HepG2 (cell line): ENCODE data around the gene CDK1. TPM values are rescaled to one million over a fixed set of nuclear protein-coding genes. Genes with fewer than 3 reads are reported as not detected.
A peak's percentile ranks its signal among the peaks of the same experiment; 100 is the strongest.

Experiments used
- ATAC-seq: fragments of 200-7000 bp; cut with Tn5 transposase; 3 replicates; pipeline ENCODE4 v1.9.1; 2020; ENCODE audit warnings: mild to moderate bottlenecking, moderate library complexity
- BruUV-seq: library from RNA; stranded (reverse); fragments of 400-500 nt; replicated peaks from 2 replicates; lab custom pipeline; 2021; lab: Mats Ljungman, UMichigan
- CTCF ChIA-PET: fragments of 300-600 bp; formaldehyde crosslinking; extraction: SDS; loops from one replicate; lab custom pipeline; 2021; ENCODE audit warnings: low total read pairs, inconsistent platforms, low intra/inter-chr PET ratio; lab: Yijun Ruan, JAX
- POLR2A ChIA-PET: fragments of 350-600 bp; sonication (Branson Sonifier 250); formaldehyde crosslinking; loops from one replicate; lab custom pipeline; 2020; ENCODE audit warnings: antibody characterized with exemption, inconsistent platforms; lab: Yijun Ruan, JAX
- DNase-seq: peaks from one replicate; pipeline ENCODE4 v3.0.0-alpha.2; 2015; ENCODE audit warnings: low spot score
- FAIRE-seq: peaks from 3 replicates; lab custom pipeline; 2011; peaks lifted over from hg19 to GRCh38; lab: Jason Lieb, UNC
- H2AFZ ChIP-seq: one replicate; pipeline ENCODE4 v1.6.1; 2011; ENCODE audit warnings: low read length, inconsistent platforms
- H3K27ac ChIP-seq: fragments of 300-600 bp; 3 replicates; pipeline ENCODE4 v1.8.0; 2011; ENCODE audit warnings: mixed run types, mild to moderate bottlenecking, mixed read lengths, low read length, inconsistent platforms; ENCODE audit not compliant: insufficient read depth; ENCODE audit errors: extremely low read length
- H3K27me3 ChIP-seq, 2 experiments: fragments of 200-600 bp in 1 of 2; 2 replicates in 1 of 2; 3 replicates in 1 of 2; pipeline versions ENCODE4 v1.6.0 to v1.8.0; 2011; ENCODE audit warnings: low read length in 2 of 2, mild to moderate bottlenecking in 2 of 2, moderate library complexity in 2 of 2, inconsistent platforms in 1 of 2; ENCODE audit not compliant: insufficient read depth in 2 of 2, control insufficient read depth in 1 of 2
- H3K36me3 ChIP-seq, 2 experiments: fragments of 200-600 bp in 1 of 2; replicated peaks in 1 of 2; 2 replicates in 1 of 2; 3 replicates in 1 of 2; pipeline versions ENCODE4 v1.5.1 to v1.8.0; 2011; ENCODE audit warnings: low read length in 2 of 2, inconsistent platforms in 1 of 2; ENCODE audit not compliant: insufficient read depth in 2 of 2, control insufficient read depth in 1 of 2
- H3K4me1 ChIP-seq: 2 replicates; pipeline ENCODE4 v1.5.1; 2012; ENCODE audit warnings: low read length, inconsistent platforms; ENCODE audit not compliant: insufficient read depth
- H3K4me2 ChIP-seq: 2 replicates; pipeline ENCODE4 v1.6.0; 2011; ENCODE audit warnings: low read depth, low read length, inconsistent platforms
- H3K4me3 ChIP-seq, 3 experiments: fragments of 200-600 bp in 1 of 3; sonication (generic), shearing (Covaris generic) in 1 of 3; replicated peaks in 1 of 3; 2 replicates each; pipeline ENCODE4 v1.5.1; 2011 to 2016; ENCODE audit warnings: low read length in 3 of 3, inconsistent platforms in 2 of 3, low read depth in 2 of 3, mild to moderate bottlenecking in 2 of 3, control low read depth in 1 of 3, mixed read lengths in 1 of 3; ENCODE audit not compliant: insufficient read depth in 1 of 3
- H3K79me2 ChIP-seq: one replicate; pipeline ENCODE4 v1.6.1; 2011; ENCODE audit warnings: low read length, inconsistent platforms; ENCODE audit not compliant: insufficient read depth
- H3K9ac ChIP-seq: 2 replicates; pipeline ENCODE4 v1.6.0; 2011; ENCODE audit warnings: mild to moderate bottlenecking, low read depth, low read length, inconsistent platforms; ENCODE audit not compliant: insufficient read depth
- H3K9me3 ChIP-seq: 2 replicates; pipeline ENCODE4 v1.5.1; 2012; ENCODE audit warnings: mild to moderate bottlenecking, low read length
- H4K20me1 ChIP-seq: 2 replicates; pipeline ENCODE4 v1.6.0; 2011; ENCODE audit warnings: inconsistent platforms, mild to moderate bottlenecking, low read length, moderate library complexity; ENCODE audit not compliant: insufficient read depth
- ATAD3A ChIP-seq: sonication (generic); formaldehyde crosslinking; IDR thresholded peaks from 2 replicates; pipeline ENCODE4 v1.4.0; 2020; ENCODE audit warnings: missing genetic modification reagents
- HMG20B ChIP-seq: conservative IDR thresholded peaks from 2 replicates; pipeline ENCODE4 v1.6.1; 2016; ENCODE audit warnings: missing genetic modification reagents, missing compliant biosample characterization
- MXD3 ChIP-seq: IDR thresholded peaks from 2 replicates; pipeline ENCODE4 v1.6.1; 2016; ENCODE audit warnings: mild to moderate bottlenecking, missing biosample characterization, missing genetic modification reagents
- NR2F6 ChIP-seq, 2 experiments: IDR thresholded peaks; 2 replicates each; pipeline ENCODE4 v1.6.1; 2016; ENCODE audit warnings: antibody characterized with exemption in 1 of 2, mild to moderate bottlenecking in 1 of 2
- TAF1 ChIP-seq: sonication (generic); formaldehyde crosslinking; IDR thresholded peaks from 2 replicates; pipeline ENCODE4 v1.4.0; 2020; ENCODE audit warnings: missing genetic modification reagents
- UBTF ChIP-seq: sonication (generic); formaldehyde crosslinking; IDR thresholded peaks from 2 replicates; pipeline ENCODE4 v1.4.0; 2020; ENCODE audit warnings: mild to moderate bottlenecking, missing genetic modification reagents
- ZNF704 ChIP-seq: sonication (generic); formaldehyde crosslinking; IDR thresholded peaks from 2 replicates; pipeline ENCODE4 v1.8.1; 2023; ENCODE audit warnings: mild to moderate bottlenecking, inconsistent platforms, moderate library complexity, missing genetic modification reagents, borderline replicate concordance
- WGBS: methylation state at CpG from one replicate; pipeline ENCODE4 v1.1.6; 2017; ENCODE audit warnings: low lambda C conversion rate; 5-methylcytosine and 5-hydroxymethylcytosine counted together
- in situ Hi-C: cut with HindIII; loops from 2 replicates; pipeline ENCODE4 v1.10.0; 2017; ENCODE audit warnings: low pct_unique_long_range_greater_than_20kb; ENCODE audit not compliant: extremely low pct_ligation_motif_present
- intact Hi-C: fragments of 100-400 bp; cut with micrococcal nuclease; formaldehyde crosslinking; loops from one replicate; pipeline ENCODE4 v1.10.0; 2022; ENCODE audit not compliant: unreplicated experiment
- polyA plus RNA-seq, 8 experiments: library from polyadenylated mRNA; depleted of rRNA in 3 of 8; stranded (reverse) in 7 of 8; unstranded in 1 of 8; fragments of >200 nt; fragmentation: Illumina TruSeq in 4 of 8; extraction: Trizol in 4 of 8; gene quantifications; 2 replicates each; pipeline versions ENCODE4 v1.2.1 to v1.2.3, GENCODE V29; 2011 to 2016; ENCODE audit warnings: low read depth in 4 of 8, missing spikeins in 1 of 8, mixed read lengths in 1 of 8; ENCODE audit not compliant: insufficient read depth in 1 of 8
- total RNA-seq, 5 experiments: library from RNA; depleted of rRNA; stranded (reverse); fragments of >200 nt; fragmentation: Illumina TruSeq; extraction: Trizol; gene quantifications; 2 replicates each; pipeline ENCODE4 v1.2.3, GENCODE V29; 2016; ENCODE audit warnings: low read depth in 1 of 5

Gene CDK1
- total and polyA plus RNA-seq, 2 of the 13 experiments (the other 11 are each of a cell fraction or from before 2014, with no cell fraction given): 42.6 to 132 TPM

- H3K9me3 ChIP-seq: no peaks in the 10 kb centered on the region
- no peaks in the 10 kb centered on the region; a peak in 1 of 5 replicates for H3K27me3 ChIP-seq
- ChIA-PET CTCF (no interaction called here), POLR2A (no interaction called here)
- no peaks in the 10 kb centered on the region for H3K79me2 ChIP-seq
- intact Hi-C loops (loop anchor here (10.0 kb wide), 1 partner anchor 317 kb away; no protein-coding TSS in a partner anchor), in situ Hi-C loops (loop anchor here (10.0 kb wide), 1 partner anchor 137 kb away; no protein-coding TSS in a partner anchor)
- no peak overlapping the region; the same call in 1 of the 2 replicates for H3K4me2 ChIP-seq
- ATAC-seq: no peak
- FAIRE-seq: no peak
- H3K9ac ChIP-seq: no peak overlapping the region
- peak; percentile 10; the same call in 1 of the 2 replicates for TF ChIP-seq NR2F6 (IDR thresholded peaks at IDR 0.05)
- no peak for TF ChIP-seq NR2F6 (CRISPR knock-in tag; IDR thresholded peaks at IDR 0.05)
- TF ChIP-seq UBTF (CRISPR knock-in tag): no peak
- 26% methylated on average over 5 of the region's 5 CpGs for WGBS
- peaks cover 12% of the 10 kb centered on the region; the same call in 1 of the 2 replicates for H3K4me1 ChIP-seq
- no peaks in the 10 kb centered on the region for H4K20me1 ChIP-seq
- no TSS peak for BruUV-seq
- H3K4me3 ChIP-seq: no peak overlapping the region
- DNase-seq: peak; percentile 22
- H2AFZ ChIP-seq: no peak overlapping the region
- H3K27ac ChIP-seq: no peak overlapping the region
- no peaks in the 10 kb centered on the region for H3K36me3 ChIP-seq
Observed at GRCh38 chr10:60827791-60828488, 49.7 kb downstream of the CDK1 start.

- H4K20me1 ChIP-seq: no peaks in the 10 kb centered on the region
- H3K4me1 ChIP-seq: peaks cover 9% of the 10 kb centered on the region; the same call in 1 of the 2 replicates
- intact Hi-C loops: loop anchor here (10.0 kb wide), 1 partner anchor 316 kb away; no protein-coding TSS in a partner anchor
- WGBS: 33% methylated on average over 1 of the region's 1 CpG
- H3K27me3 ChIP-seq: no peaks in the 10 kb centered on the region; a peak in 1 of 5 replicates
- ATAC-seq: no peak
- H3K4me2 ChIP-seq: no peak overlapping the region
- H3K36me3 ChIP-seq: no peaks in the 10 kb centered on the region
- no TSS peak for BruUV-seq
- in situ Hi-C loops: loop anchor here (10.0 kb wide), 1 partner anchor 136 kb away; no protein-coding TSS in a partner anchor
- CTCF ChIA-PET: no interaction called here
- no peak overlapping the region for H3K9ac ChIP-seq
- no peak overlapping the region for H3K4me3 ChIP-seq
- TF ChIP-seq ATAD3A (CRISPR knock-in tag) (no peak), HMG20B (CRISPR knock-in tag) (no peak), TAF1 (CRISPR knock-in tag) (no peak), ZNF704 (CRISPR knock-in tag) (no peak), MXD3 (CRISPR knock-in tag) (no peak)
- TF ChIP-seq, all 625 proteins: peak for 0
- DNase-seq (no peak), FAIRE-seq (no peak)
- Histone ChIP-seq H3K79me2 (no peaks in the 10 kb centered on the region), H2AFZ (no peak overlapping the region), H3K9me3 (no peaks in the 10 kb centered on the region), H3K27ac (no peak overlapping the region)
- POLR2A ChIA-PET: no interaction called here
Observed at GRCh38 chr10:60828489-60828852, 50.2 kb downstream of the CDK1 start.
